HepG2 (cell line): ENCODE measurements around the gene GDA.
A peak's percentile ranks its signal among the peaks of the same experiment; 100 is the strongest.

Source experiments
- CTCF ChIP-seq: sonication (generic); formaldehyde crosslinking; IDR thresholded peaks from 2 replicates; pipeline ENCODE4 v1.5.0; 2020; ENCODE audit warnings: mild to moderate bottlenecking, missing genetic modification reagents, moderate library complexity
- ESRRA ChIP-seq: sonication (generic); formaldehyde crosslinking; IDR thresholded peaks from 2 replicates; pipeline ENCODE4 v1.5.1; 2020; ENCODE audit warnings: mild to moderate bottlenecking, low read depth, missing genetic modification reagents
- GABPA ChIP-seq, 2 experiments: IDR thresholded peaks; 2 replicates each; pipeline ENCODE4 v1.6.1; 2011 to 2016; ENCODE audit warnings: low read depth in 2 of 2, low read length in 1 of 2, missing biosample characterization in 1 of 2, missing genetic modification characterization in 1 of 2
- SMARCC2 ChIP-seq: fragments of 450-650 bp; IDR thresholded peaks from 2 replicates; pipeline ENCODE4 v1.6.1; 2017; ENCODE audit warnings: antibody characterized with exemption, mild to moderate bottlenecking
- SP1 ChIP-seq, 2 experiments: fragments of 450-650 bp in 1 of 2; sonication (generic) in 1 of 2; formaldehyde crosslinking in 1 of 2; IDR thresholded peaks; 2 replicates each; pipeline versions ENCODE4 v1.4.0 to v1.6.1; 2016 to 2020; ENCODE audit warnings: missing genetic modification reagents in 1 of 2
- TCF7 ChIP-seq: sonication (generic); IDR thresholded peaks from 2 replicates; pipeline ENCODE4 v1.6.1; 2016; ENCODE audit warnings: antibody characterized with exemption, low read depth
- ZFX ChIP-seq: sonication (generic); formaldehyde crosslinking; IDR thresholded peaks from 2 replicates; pipeline ENCODE4 v1.4.0; 2020; ENCODE audit warnings: mild to moderate bottlenecking, low read depth, missing genetic modification reagents, moderate library complexity
- ZNF12 ChIP-seq: sonication (generic); formaldehyde crosslinking; IDR thresholded peaks from 2 replicates; pipeline ENCODE4 v1.5.0; 2020; ENCODE audit warnings: missing genetic modification reagents
- ZNF430 ChIP-seq: sonication (generic); formaldehyde crosslinking; IDR thresholded peaks from 2 replicates; pipeline ENCODE4 v1.9.0; 2021; ENCODE audit warnings: mild to moderate bottlenecking, missing genetic modification reagents
- ZNF687 ChIP-seq: sonication (generic); formaldehyde crosslinking; IDR thresholded peaks from 2 replicates; pipeline ENCODE4 v1.5.1; 2020; ENCODE audit warnings: mild to moderate bottlenecking, missing genetic modification reagents, moderate library complexity
- ZNF772 ChIP-seq: sonication (generic); formaldehyde crosslinking; IDR thresholded peaks from 2 replicates; pipeline ENCODE4 v1.5.0; 2020; ENCODE audit warnings: mild to moderate bottlenecking, missing genetic modification reagents
- TF ChIP-seq, protein P1 (sequence below): sonication (generic); formaldehyde crosslinking; IDR thresholded peaks from 2 replicates; pipeline ENCODE4 v1.4.0; 2020; ENCODE audit warnings: mild to moderate bottlenecking, missing genetic modification reagents

DNA sequence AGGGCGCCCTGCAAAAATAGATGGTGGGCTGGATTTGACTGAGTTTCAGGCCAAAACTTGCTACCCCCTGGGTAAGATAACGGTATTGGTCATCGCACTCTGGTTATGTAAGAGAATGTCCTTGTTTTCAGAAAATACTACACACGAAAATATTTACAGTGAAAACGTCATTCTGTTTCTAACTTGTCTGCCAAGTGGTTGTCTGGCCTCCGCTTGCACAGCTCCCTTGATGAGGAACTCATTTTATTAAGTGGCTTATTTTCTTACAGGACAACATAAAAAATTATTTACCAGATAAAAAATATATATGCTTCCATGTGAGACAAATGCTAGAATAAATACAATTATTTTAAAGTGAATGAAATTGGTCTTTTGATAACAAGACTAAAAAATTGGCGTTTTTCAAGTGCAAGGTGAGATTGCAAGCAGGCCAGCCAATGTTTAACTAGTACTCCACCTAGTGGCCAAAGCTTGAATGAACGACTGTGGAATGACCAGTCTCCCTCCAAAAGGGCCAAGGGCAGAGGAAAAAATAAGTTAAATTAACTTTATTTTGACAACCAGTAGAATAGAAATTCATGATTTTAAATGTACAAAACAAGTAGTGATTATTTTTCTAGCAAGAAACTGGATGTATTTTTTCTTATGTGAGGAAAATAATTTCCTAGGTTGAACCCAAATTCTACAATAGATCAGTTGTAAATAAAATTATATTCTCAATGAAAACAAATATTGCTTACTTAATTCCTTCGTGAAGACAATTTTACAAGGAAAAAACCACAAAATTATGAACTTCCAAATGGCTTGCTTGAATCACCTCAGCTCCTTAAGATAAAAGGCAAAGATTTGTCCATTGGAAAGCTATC lies 122.6 kb downstream of the GDA start:
- no peak for TF ChIP-seq ZNF772 (CRISPR knock-in tag)
- TF ChIP-seq ESRRA = no peak
- peak; percentile 81 for TF ChIP-seq CTCF (CRISPR knock-in tag)
- no peak for TF ChIP-seq GABPA (IDR thresholded peaks at IDR 0.05; ENCODE audit: low read depth, low read length)
- TF ChIP-seq GABPA (CRISPR knock-in tag; IDR thresholded peaks at IDR 0.05; ENCODE audit: low read depth) = no peak
- TF ChIP-seq TCF7 = no peak
- TF ChIP-seq SMARCC2 = no peak
- TF ChIP-seq ZFX = no peak
- no peak for TF ChIP-seq ZNF430 (CRISPR knock-in tag)
- TF ChIP-seq SP1 (IDR thresholded peaks at IDR 0.05) = no peak
- no peak for TF ChIP-seq SP1 (CRISPR knock-in tag; IDR thresholded peaks at IDR 0.05)
- TF ChIP-seq, protein P1, sequence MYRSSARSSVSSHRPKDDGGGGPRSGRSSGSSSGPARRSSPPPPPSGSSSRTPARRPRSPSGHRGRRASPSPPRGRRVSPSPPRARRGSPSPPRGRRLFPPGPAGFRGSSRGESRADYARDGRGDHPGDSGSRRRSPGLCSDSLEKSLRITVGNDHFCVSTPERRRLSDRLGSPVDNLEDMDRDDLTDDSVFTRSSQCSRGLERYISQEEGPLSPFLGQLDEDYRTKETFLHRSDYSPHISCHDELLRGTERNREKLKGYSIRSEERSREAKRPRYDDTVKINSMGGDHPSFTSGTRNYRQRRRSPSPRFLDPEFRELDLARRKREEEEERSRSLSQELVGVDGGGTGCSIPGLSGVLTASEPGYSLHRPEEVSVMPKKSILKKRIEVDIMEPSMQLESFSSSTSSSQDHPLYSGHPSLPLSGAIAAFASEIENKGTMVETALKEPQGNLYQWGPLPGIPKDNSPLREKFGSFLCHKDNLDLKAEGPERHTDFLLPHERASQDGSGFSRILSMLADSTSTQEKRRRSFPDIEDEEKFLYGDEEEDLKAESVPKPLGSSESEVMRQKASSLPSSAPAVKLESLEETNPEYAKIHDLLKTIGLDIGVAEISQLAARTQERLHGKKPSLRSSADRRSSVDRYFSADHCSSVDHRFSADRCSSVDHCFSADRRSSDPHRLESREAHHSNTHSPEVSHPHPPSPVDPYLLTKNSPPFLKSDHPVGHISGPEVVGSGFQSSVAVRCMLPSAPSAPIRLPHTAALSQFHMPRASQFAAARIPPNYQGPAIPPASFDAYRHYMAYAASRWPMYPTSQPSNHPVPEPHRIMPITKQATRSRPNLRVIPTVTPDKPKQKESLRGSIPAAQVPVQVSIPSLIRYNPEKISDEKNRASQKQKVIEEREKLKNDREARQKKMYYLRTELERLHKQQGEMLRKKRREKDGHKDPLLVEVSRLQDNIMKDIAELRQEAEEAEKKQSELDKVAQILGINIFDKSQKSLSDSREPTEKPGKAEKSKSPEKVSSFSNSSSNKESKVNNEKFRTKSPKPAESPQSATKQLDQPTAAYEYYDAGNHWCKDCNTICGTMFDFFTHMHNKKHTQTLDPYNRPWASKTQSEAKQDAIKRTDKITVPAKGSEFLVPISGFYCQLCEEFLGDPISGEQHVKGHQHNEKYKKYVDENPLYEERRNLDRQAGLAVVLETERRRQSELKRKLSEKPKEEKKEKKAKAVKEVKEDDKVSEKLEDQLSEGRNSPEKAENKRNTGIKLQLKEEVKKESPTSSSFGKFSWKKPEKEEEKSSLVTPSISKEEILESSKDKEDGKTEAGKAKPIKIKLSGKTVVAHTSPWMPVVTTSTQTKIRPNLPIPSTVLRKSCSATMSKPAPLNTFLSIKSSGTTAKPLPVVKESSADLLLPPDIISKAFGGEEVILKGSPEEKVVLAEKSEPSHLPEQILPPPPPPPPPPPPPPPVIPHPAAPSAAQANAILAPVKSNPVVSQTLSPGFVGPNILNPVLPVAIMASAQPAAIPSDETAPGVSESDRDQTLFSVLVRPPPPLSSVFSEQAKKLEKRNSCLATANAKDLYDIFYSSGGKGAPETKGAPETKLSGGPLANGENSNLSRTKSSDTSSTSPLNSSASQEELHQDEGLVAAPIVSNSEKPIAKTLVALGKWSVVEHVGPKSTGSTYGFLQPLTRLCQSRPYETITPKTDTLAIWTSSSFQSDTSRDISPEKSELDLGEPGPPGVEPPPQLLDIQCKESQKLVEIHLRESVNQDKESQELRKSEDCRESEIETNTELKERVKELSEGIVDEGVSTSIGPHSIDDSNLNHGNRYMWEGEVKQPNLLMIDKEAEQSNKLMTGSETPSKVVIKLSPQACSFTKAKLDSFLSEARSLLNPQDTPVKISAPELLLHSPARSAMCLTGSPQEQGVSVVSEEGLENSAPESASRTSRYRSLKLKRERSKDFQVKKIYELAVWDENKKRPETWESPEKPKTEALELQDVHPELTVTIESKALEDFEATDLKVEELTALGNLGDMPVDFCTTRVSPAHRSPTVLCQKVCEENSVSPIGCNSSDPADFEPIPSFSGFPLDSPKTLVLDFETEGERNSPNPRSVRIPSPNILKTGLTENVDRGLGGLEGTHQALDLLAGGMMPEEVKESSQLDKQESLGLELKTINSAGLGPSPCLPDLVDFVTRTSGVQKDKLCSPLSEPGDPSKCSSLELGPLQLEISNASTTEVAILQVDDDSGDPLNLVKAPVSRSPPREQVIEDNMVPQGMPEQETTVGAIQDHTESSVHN (CRISPR knock-in tag) = no peak
- TF ChIP-seq ZNF687 (CRISPR knock-in tag) = no peak
- no peak for TF ChIP-seq ZNF12 (CRISPR knock-in tag)
